GM18867 (cell line): Measurements from ENCODE around the gene RBP7.

Source experiments
- ATAC-seq: cut with Tn5 transposase; IDR thresholded peaks from one replicate; pipeline ENCODE4 v1.9.1; 2021; ENCODE audit warnings: mild to moderate bottlenecking, moderate library complexity; ENCODE audit not compliant: unreplicated experiment

RBP7 gene

GRCh38 chr1:10064416-10065343, 67.7 kb downstream of the RBP7 start:
- ATAC-seq, result no peak

- ATAC-seq, result no peak
Observed at GRCh38 chr1:10065344-10065685, 68.3 kb downstream of the RBP7 start.
